Stimulated activated naive CD4-positive, alpha-beta T cell (primary cell): ENCODE data around the gene RHOD.
A peak's percentile ranks its signal among the peaks of the same experiment; 100 is the strongest.

Experiments used
- DNase-seq, 6 experiments: peaks; one replicate each; lab custom pipeline; 2025; lab: John Stamatoyannopoulos, UW

Gene RHOD

GRCh38 chr11:67056267-67057204, at the start of gene RHOD:
TSS of gene RHOD (plus strand) at chr11:67056847. CDS start at chr11:67056903, 56 bp downstream.
- peak in 1 of 6 experiments; percentile 30 for DNase-seq

- DNase-seq: no peak
Measured at GRCh38 chr11:67007126-67007525, 49.5 kb upstream of the RHOD start.

GRCh38 chr11:67010296-67010905, 46.2 kb upstream of the RHOD start:
- no peak for DNase-seq

- DNase-seq: no peak
Measured at GRCh38 chr11:67013511-67014045, 43.1 kb upstream of the RHOD start.

GRCh38 chr11:67014343-67014742, 42.3 kb upstream of the RHOD start:
- no peak for DNase-seq

GRCh38 chr11:67015048-67015447, 41.6 kb upstream of the RHOD start:
- no peak for DNase-seq

- no peak for DNase-seq
Measured at GRCh38 chr11:67016550-67016949, 40.1 kb upstream of the RHOD start.

- DNase-seq: no peak
Measured at GRCh38 chr11:67020949-67021348, 35.7 kb upstream of the RHOD start.

- DNase-seq: no peak
Measured at GRCh38 chr11:67022341-67022933, 34.2 kb upstream of the RHOD start.

- peak in 1 of 6 experiments; percentile 13 for DNase-seq
Measured at GRCh38 chr11:67022961-67023956, 33.4 kb upstream of the RHOD start, which contains the start of gene SYT12. TSS of gene SYT12 (plus strand) at chr11:67023134. CDS start at chr11:67030145, 7,011 bp downstream.

GRCh38 chr11:67023957-67024353, 32.7 kb upstream of the RHOD start:
- no peak for DNase-seq

GRCh38 chr11:67024410-67024809, 32.2 kb upstream of the RHOD start:
- peak in 5 of 6 experiments; percentile 15 to 75 (median 70) for DNase-seq

- DNase-seq: peak in 1 of 6 experiments; percentile 45
Measured at GRCh38 chr11:67024966-67025365, 31.7 kb upstream of the RHOD start.

GRCh38 chr11:67025750-67026149, 30.9 kb upstream of the RHOD start:
- no peak for DNase-seq

GRCh38 chr11:67026941-67027340, 29.7 kb upstream of the RHOD start:
- no peak for DNase-seq

GRCh38 chr11:67027483-67027930, 29.1 kb upstream of the RHOD start:
- no peak for DNase-seq

- DNase-seq: no peak
Measured at GRCh38 chr11:67027943-67028542, 28.6 kb upstream of the RHOD start.

- DNase-seq: no peak
Measured at GRCh38 chr11:67029146-67029545, 27.5 kb upstream of the RHOD start.

GRCh38 chr11:67030976-67031375, 25.7 kb upstream of the RHOD start:
- DNase-seq: no peak

- DNase-seq: no peak
Measured at GRCh38 chr11:67031791-67032561, 24.7 kb upstream of the RHOD start.
